Occipital lobe (tissue), 2 donors: ENCODE results near the gene EEF2KMT. TPM values are rescaled to one million over a fixed set of nuclear protein-coding genes. Genes with fewer than 3 reads are reported as not detected.

Experiments used
- DNase-seq: peaks from one replicate; lab custom pipeline; 2025; lab: John Stamatoyannopoulos, UW
- total RNA-seq: library from RNA; depleted of rRNA; stranded (reverse); fragments of >200 nt; gene quantifications from one replicate; pipeline ENCODE4 v1.2.3, GENCODE V29; 2014

The EEF2KMT gene
- total RNA-seq, 1 donor from 2014 or later, result 2.2 TPM

- DNase-seq, result no peak
Measured at GRCh38 chr16:5044011-5044540, 53.5 kb downstream of the EEF2KMT start.

GRCh38 chr16:5042574-5043171 is 54.9 kb downstream of the EEF2KMT start:
- no peak for DNase-seq

- DNase-seq, result no peak
Measured at GRCh38 chr16:5041600-5042133, 55.9 kb downstream of the EEF2KMT start.

- DNase-seq, result no peak
Measured at GRCh38 chr16:5040451-5040850, 57.1 kb downstream of the EEF2KMT start.

- DNase-seq, result peak; percentile 55
Measured at GRCh38 chr16:5036228-5037156, 61.1 kb downstream of the EEF2KMT start.

GRCh38 chr16:5035909-5036227 is 61.7 kb downstream of the EEF2KMT start:
- DNase-seq, result no peak

Other genes starting within 250 kb of the EEF2KMT start
- gene PPL, start 160.6 kb downstream of the EEF2KMT start, total RNA-seq, result 0.31 TPM
- gene SEC14L5, start 139.5 kb downstream of the EEF2KMT start, total RNA-seq, result 0.47 TPM
- 12.5 TPM for gene NAGPA, start 63.9 kb downstream of the EEF2KMT start, total RNA-seq
- gene C16orf89, start 31.8 kb downstream of the EEF2KMT start, total RNA-seq, result 5.0 TPM
- 11.4 TPM for gene ALG1, start 26.0 kb downstream of the EEF2KMT start, total RNA-seq